ENCODE measurements around the gene INAVA. TPM values are rescaled to one million over a fixed set of nuclear protein-coding genes. Genes with fewer than 3 reads are reported as not detected.

The INAVA gene
- total and polyA plus RNA-seq, 2 of the 13 experiments (the other 11 are each of a cell fraction or from before 2014, with no cell fraction given) = 6.0 to 13.5 TPM

DNA sequence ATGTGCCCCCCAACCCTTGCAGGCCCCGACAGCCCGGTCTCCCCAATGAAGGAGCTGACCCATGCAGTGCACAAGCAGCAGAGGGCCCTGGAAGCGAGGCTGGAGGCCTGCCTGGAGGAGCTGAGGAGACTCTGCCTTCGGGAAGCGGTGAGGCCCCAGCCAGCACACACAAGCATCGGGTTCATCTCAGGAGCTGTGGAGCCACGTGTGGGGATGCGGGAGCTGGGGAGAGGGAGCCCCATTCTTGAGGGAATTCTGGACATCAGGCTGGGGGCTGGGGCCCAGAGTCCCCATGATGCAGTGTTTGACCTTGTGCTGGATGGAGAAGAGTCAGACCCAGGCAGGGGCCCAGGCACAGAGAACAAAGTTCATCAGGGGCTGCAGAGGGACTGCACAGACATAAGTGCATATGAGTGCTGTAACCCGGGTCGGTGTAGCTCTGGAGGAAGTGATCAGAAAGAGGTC is 4.8 kb downstream of the INAVA start (continued):
- TF ChIP-seq, protein P1, sequence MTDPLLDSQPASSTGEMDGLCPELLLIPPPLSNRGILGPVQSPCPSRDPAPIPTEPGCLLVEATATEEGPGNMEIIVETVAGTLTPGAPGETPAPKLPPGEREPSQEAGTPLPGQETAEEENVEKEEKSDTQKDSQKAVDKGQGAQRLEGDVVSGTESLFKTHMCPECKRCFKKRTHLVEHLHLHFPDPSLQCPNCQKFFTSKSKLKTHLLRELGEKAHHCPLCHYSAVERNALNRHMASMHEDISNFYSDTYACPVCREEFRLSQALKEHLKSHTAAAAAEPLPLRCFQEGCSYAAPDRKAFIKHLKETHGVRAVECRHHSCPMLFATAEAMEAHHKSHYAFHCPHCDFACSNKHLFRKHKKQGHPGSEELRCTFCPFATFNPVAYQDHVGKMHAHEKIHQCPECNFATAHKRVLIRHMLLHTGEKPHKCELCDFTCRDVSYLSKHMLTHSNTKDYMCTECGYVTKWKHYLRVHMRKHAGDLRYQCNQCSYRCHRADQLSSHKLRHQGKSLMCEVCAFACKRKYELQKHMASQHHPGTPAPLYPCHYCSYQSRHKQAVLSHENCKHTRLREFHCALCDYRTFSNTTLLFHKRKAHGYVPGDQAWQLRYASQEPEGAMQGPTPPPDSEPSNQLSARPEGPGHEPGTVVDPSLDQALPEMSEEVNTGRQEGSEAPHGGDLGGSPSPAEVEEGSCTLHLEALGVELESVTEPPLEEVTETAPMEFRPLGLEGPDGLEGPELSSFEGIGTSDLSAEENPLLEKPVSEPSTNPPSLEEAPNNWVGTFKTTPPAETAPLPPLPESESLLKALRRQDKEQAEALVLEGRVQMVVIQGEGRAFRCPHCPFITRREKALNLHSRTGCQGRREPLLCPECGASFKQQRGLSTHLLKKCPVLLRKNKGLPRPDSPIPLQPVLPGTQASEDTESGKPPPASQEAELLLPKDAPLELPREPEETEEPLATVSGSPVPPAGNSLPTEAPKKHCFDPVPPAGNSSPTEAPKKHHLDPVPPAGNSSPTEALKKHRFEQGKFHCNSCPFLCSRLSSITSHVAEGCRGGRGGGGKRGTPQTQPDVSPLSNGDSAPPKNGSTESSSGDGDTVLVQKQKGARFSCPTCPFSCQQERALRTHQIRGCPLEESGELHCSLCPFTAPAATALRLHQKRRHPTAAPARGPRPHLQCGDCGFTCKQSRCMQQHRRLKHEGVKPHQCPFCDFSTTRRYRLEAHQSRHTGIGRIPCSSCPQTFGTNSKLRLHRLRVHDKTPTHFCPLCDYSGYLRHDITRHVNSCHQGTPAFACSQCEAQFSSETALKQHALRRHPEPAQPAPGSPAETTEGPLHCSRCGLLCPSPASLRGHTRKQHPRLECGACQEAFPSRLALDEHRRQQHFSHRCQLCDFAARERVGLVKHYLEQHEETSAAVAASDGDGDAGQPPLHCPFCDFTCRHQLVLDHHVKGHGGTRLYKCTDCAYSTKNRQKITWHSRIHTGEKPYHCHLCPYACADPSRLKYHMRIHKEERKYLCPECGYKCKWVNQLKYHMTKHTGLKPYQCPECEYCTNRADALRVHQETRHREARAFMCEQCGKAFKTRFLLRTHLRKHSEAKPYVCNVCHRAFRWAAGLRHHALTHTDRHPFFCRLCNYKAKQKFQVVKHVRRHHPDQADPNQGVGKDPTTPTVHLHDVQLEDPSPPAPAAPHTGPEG (CRISPR knock-in tag; IDR thresholded peaks at IDR 0.05) = no peak
- TF ChIP-seq ZNF326 (CRISPR knock-in tag; IDR thresholded peaks at IDR 0.05; ENCODE audit: borderline replicate concordance) (no peak), ERF (CRISPR knock-in tag; IDR thresholded peaks at IDR 0.05) (no peak), ZNF530 (CRISPR knock-in tag; IDR thresholded peaks at IDR 0.05; ENCODE audit: low read depth) (no peak), REL (CRISPR knock-in tag; conservative IDR thresholded peaks at IDR 0.05) (no peak), ZNF468 (CRISPR knock-in tag; IDR thresholded peaks at IDR 0.05) (no peak), ZNF256 (CRISPR knock-in tag; conservative IDR thresholded peaks at IDR 0.05) (no peak), FOXA1 (IDR thresholded peaks at IDR 0.05) (no peak), FOXA1 (CRISPR knock-in tag; IDR thresholded peaks at IDR 0.05) (no peak), JUN (CRISPR knock-in tag; IDR thresholded peaks at IDR 0.05) (0 out of 2 replicates have a peak, but pooled peaks have one; percentile 43), ETV5 (CRISPR knock-in tag; IDR thresholded peaks at IDR 0.05; ENCODE audit: borderline replicate concordance) (no peak), ZNF124 (CRISPR knock-in tag; IDR thresholded peaks at IDR 0.05) (no peak), PRMT3 (CRISPR knock-in tag; IDR thresholded peaks at IDR 0.05; ENCODE audit: borderline replicate concordance, low read depth) (no peak), ZNF556 (CRISPR knock-in tag; IDR thresholded peaks at IDR 0.05; ENCODE audit: borderline replicate concordance) (0 out of 2 replicates have a peak, but pooled peaks have one; percentile 59), ZKSCAN8 (CRISPR knock-in tag; IDR thresholded peaks at IDR 0.05; ENCODE audit: borderline replicate concordance) (no peak), ZSCAN30 (CRISPR knock-in tag; IDR thresholded peaks at IDR 0.05) (no peak)
- TF ChIP-seq, protein P2, sequence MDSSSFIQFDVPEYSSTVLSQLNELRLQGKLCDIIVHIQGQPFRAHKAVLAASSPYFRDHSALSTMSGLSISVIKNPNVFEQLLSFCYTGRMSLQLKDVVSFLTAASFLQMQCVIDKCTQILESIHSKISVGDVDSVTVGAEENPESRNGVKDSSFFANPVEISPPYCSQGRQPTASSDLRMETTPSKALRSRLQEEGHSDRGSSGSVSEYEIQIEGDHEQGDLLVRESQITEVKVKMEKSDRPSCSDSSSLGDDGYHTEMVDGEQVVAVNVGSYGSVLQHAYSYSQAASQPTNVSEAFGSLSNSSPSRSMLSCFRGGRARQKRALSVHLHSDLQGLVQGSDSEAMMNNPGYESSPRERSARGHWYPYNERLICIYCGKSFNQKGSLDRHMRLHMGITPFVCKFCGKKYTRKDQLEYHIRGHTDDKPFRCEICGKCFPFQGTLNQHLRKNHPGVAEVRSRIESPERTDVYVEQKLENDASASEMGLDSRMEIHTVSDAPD (CRISPR knock-in tag; IDR thresholded peaks at IDR 0.05) = no peak
- TF ChIP-seq, protein P3, sequence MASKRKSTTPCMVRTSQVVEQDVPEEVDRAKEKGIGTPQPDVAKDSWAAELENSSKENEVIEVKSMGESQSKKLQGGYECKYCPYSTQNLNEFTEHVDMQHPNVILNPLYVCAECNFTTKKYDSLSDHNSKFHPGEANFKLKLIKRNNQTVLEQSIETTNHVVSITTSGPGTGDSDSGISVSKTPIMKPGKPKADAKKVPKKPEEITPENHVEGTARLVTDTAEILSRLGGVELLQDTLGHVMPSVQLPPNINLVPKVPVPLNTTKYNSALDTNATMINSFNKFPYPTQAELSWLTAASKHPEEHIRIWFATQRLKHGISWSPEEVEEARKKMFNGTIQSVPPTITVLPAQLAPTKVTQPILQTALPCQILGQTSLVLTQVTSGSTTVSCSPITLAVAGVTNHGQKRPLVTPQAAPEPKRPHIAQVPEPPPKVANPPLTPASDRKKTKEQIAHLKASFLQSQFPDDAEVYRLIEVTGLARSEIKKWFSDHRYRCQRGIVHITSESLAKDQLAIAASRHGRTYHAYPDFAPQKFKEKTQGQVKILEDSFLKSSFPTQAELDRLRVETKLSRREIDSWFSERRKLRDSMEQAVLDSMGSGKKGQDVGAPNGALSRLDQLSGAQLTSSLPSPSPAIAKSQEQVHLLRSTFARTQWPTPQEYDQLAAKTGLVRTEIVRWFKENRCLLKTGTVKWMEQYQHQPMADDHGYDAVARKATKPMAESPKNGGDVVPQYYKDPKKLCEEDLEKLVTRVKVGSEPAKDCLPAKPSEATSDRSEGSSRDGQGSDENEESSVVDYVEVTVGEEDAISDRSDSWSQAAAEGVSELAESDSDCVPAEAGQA (IDR thresholded peaks at IDR 0.05; ENCODE audit: low read depth) = no peak
- TF ChIP-seq, protein P3 (CRISPR knock-in tag; IDR thresholded peaks at IDR 0.05; ENCODE audit: borderline replicate concordance) = no peak
